Cardiac septum (tissue), 1 donor: ENCODE measurements around the gene IRF4. TPM values are rescaled to one million over a fixed set of nuclear protein-coding genes. Genes with fewer than 3 reads are reported as not detected.

Experiments used
- DNase-seq: peaks from one replicate; pipeline ENCODE4 v3.0.0-alpha.2; 2020; ENCODE audit warnings: low spot score
- intact Hi-C: fragments of 100-400 bp; cut with DNase I; formaldehyde crosslinking; loops from one replicate; pipeline ENCODE4 v1.14.0; 2022
- total RNA-seq: library from RNA; stranded (reverse); fragmentation: NEBNext Ultra II Directional; extraction: Animal tissue kit (Norgen Biotek cat#: 25700); gene quantifications from one replicate; pipeline ENCODE4 v1.2.1, GENCODE V29; 2021
- donor health status: DM: no; HTN: no; CAD: no.

Gene IRF4
- total RNA-seq, 1 donor from 2014 or later, result 0.89 TPM

DNA sequence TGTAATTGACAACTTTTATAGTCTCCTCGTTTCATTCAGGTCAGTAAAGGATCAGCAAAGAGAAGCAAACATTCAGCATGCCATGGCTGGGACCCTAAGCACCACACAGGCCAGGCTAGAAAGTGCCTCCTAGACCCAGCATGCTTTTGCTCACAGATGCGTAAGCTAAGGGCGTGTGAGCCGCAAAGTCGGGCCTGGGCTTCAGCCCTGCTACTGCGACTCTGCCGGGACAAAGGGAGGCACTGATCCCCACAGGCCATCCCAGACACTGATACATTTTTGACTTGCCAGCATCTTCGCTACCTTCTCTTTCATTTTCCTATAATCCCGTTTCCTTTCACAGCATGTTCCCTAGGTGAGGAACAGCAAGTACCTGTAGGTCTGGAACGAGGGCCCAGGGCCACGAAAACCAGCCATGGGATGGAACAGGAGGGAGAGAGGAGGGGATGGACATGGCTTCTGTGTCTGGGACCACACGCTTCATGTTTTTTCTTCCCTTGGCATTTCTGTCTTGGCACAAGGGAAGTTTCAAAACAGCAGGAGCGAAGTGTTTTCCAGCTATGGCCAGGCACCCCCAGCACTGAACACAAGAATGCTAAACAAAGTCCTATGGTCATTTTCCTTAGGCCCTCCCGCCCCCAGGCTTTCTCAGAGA is 42.6 kb downstream of the IRF4 start:
- DNase-seq, result no peak
- intact Hi-C loops, result no loop called here

DNA sequence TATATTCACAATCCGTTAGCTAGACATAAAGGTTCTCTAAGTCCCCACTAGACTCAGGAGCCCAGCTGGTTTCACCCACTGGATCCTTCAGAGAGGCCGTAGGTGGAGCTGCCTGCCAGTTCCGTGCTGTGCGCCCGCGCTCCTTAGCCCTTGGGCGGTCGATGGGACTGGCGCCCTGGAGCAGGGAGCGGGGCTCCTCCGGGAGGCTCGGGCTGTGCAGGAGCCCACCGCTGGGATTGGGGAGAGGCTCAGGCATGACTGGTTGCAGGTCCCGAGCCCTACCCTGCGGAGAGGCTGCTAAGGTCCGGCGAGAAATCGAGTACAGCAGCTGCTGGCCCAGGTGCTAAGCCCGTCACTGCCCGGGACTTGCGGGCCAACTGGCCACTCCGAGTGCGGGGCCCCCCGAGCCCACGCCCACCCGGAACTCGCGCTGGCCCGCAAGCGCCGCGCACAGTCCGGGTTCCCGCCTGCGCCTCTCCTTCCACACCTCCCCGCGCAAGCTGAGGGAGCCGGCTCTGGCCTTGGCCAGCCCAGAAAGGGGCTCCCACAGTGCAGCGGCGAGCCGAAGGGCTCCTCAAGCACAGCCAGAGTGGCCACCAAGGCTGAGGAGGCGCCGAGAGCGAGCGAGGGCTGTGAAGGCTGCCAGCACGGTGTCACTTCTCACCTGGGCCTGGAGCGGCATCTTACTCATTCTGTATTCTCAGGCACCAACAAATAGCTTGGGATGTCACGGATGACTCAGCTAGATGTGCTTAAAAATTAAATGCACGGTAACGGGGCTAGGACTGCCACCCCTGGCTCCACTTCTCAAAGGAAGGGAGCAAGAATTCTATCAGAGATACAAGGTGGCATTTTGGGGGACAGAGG is 44.1 kb downstream of the IRF4 start:
- DNase-seq, result no peak
- intact Hi-C loops, result no loop called here

DNA sequence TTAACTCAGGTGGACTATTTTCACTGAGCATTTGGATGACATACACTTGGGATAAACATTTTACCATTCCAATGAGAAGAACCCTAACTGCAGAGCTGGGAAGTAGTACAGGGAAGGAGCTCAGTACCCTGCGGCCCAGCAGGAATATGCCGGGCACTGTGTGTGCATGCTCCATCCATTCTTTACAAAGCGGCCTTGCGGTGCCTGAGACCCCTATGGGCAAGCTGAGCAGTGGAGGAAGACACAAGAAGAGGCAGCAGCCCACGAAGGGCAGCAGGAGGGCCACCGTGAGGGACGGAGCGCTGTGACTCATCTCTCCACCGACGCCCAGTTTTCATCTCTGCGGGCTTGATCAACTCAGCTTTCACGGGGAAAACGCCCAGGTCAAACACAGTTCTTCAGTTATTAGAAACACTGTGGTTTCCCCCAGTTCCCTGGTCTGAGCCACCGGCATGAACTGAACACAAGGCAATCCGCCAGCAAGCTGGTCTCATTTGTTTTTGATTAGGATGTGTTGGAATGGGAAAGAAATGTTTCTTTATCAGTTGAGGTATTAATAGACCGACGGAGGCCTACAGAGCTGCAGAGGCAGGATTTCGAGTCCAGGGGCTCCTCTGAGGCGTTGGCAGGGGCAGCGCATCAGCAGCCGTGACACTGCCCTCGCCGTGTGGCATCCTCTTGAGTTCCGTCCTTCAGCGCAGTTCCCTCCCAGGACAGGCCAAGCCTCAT is 44.9 kb downstream of the IRF4 start:
- DNase-seq, result no peak
- intact Hi-C loops, result no loop called here

DNA sequence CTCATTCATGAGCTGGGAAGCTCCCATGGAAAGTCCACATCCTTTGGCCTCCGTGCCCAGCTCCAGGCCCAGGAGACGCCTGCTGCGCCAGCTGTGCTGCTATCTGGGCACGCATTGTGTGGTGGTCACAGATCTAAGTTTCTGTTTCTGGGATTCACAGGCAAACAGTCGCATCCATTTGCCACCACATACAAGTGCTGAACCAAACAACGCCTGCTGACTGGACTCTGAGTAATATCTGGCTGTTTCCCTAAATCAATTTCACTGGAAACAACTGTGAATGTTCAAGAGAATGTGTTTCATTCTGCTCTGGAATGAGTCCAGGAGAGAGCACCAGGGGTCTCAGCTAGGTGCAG is 45.5 kb downstream of the IRF4 start:
- no peak for DNase-seq
- intact Hi-C loops, result no loop called here

DNA sequence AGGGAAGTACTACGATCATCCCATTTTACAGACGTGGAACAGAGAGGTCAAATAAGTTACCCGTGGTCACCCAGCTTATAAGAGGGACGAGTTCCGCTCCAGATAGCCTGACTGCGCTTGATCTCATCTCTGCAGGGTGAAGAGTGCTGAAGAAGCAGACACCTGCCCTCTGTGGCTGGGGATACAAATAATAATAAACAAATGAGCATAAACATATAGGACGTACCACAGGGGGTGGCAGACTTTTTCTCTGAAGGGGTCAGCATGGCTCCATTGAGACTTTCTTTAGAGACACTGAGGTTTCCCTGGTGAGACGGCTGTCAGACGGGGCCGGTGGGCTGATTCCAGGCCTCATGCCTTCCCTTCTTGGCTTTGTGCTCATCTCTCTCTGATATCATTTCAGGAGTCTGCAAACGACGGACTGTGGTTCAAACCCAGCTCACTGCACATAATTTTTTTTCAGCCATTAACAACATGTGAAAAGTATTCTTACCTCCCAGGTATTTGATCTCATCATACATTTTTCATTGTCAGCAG is 47.1 kb downstream of the IRF4 start:
- intact Hi-C loops, result no loop called here
- DNase-seq, result no peak

DNA sequence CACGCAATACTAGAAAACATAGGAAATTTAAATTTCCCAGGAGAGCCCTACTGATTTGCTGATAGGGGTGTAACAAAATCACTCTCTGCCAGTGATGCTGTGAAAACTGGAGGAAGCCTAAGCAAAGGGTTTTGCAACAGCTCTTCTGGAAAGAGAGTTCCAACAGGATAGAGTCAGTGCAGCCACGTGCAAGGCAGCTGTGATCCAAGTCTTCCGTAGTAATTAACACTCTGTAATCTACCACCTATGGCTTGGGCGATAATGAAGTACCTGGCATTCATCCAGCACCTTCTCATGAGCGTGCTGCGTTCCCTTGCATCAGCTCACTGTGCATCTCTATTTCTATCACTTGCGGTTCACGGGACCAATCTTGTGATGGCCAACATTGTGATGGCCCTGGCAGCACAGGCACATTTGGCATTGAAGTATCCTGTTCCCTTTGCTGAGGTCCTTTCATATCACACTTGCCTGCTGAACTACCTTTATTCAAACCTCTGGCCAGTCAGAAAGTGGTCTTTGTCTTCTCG is 48.2 kb downstream of the IRF4 start:
- no peak for DNase-seq
- intact Hi-C loops, result no loop called here

GRCh38 chr6:441126-441920 is 49.8 kb downstream of the IRF4 start:
- intact Hi-C loops, result no loop called here

GRCh38 chr6:443621-444159 is 52.1 kb downstream of the IRF4 start:
- DNase-seq, result no peak
- intact Hi-C loops, result no loop called here

More at GRCh38 chr6:441126-441920, 49.8 kb downstream of the IRF4 start:
- DNase-seq, result no peak

GRCh38 chr6:444653-445275 is 53.2 kb downstream of the IRF4 start:
- intact Hi-C loops, result no loop called here

DNA sequence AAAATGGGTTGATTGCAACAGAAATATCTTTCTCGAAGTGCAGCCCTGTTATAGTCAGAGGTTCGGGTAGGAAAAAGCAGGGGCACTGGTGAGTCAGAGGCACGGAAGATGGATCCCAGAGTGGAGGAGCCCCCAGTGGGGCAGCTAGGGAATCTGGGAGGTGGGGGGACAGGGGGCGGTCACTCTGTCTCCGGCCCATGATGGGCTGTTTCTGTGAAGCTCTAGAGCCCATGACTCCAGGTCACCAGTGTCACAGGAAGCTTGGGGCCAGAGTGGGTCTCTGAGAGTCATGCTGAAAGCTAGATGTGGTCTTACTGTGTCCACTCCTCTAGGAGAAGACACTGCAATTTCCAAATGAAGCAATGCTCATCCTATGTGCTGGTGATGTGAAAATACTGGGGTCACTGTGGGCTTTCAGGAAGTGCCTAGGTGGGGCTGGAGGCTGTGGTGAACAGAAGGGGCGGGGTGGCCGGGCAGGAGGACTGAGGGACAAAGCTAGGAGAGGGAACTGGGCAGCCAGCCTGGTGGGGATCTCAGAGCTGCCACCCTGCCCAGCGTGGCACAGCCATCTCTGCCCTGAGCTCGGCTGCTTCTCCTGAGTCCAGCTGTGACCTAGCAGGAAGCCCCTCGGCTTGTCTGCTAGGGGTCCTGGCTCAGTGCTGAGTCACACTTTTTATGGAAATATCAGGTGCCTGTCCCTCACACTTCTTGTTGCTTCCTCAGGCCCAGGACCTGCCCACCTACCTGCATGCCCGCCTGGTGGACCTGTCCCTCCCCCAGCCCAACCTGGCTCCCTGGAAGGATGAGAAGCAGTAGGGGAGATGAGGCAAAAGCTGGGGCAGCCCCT is 54.2 kb downstream of the IRF4 start:
- peak; percentile 74 for DNase-seq
- intact Hi-C loops, result no loop called here

More at GRCh38 chr6:444653-445275, 53.2 kb downstream of the IRF4 start:
- no peak for DNase-seq

DNA sequence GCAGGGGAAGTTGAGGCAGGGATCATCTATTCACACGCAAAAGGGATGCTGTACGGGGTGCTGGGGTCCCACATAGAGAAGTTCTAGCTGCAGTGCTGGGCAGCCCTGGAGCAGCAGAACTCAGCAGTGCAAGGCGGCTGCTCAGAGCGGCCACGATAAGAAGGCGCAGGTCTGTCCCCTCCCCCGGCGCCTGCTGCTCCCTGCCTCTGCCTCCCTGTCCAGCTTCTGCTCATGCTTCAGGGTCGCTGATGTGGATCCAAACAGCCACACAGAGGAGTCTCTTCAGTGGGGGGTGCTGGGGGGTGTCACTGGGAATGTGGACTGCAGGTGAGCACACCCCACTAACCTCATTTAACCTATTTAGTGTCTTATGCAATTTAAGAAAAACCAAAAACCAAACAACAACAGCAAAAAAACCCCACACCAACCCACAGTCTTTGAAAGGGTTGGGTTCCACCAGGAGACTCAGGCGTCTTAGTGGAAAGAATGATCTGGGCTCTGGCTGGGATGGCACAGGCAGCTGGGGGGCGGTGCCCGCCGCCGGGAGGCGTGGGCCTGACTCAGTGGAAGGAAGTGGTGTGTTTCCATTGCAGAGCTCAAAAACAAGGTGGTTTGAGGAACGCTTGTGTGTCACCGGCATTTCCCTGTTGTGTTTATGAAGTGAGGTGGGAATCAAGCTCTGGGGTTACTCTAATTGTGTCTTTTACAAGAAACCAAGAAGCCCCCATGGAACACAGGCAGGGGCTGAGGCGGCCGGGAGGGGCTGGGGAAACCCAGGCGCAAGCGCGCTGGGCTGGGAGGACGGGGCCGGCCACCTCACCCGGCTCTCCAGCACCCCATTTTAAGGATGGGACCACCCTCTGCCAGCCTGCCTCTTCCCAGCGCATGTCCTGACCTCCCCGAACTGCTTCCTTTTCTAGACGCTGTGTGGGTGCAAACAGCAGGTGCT is 55.1 kb downstream of the IRF4 start:
- intact Hi-C loops, result no loop called here
- peak; percentile 62 for DNase-seq

DNA sequence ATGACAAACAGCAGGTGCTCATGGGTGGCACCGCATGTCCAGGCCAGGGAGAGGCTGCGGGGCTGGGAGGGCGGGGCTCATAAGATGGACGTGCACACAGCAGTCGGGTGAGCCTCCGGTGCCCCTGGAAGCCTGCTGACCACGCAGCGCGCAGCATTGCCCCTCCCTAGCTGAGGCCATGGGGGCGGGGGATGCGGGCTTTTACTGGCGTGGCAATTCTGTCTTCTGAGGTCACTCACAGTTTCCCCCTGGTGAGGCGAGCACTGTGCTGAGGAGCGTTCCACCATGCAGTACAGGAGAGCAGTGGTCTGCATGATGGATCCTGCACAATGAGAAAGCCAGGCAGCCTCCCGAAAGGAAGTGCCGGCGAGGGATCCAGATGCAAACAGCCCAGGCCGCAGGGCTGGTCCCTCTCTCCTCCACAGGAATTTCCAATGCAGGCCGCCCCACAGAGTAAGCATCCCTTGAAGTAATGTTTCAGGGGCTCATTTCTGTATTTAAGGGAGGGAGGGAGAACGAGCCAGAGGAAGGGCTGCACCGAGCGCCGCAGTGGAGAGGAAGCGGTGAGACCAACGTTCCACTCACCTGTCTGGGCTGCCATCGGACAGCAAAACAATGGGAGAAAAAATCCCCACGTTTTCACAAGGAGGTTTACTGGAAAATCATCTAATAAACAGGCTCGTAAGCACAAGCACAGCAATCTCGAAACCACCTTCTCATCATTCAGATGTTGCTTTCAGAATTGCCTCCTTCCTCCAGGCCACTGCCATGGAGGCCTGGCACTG is 56.0 kb downstream of the IRF4 start:
- intact Hi-C loops, result no loop called here
- peak; percentile 41 for DNase-seq

DNA sequence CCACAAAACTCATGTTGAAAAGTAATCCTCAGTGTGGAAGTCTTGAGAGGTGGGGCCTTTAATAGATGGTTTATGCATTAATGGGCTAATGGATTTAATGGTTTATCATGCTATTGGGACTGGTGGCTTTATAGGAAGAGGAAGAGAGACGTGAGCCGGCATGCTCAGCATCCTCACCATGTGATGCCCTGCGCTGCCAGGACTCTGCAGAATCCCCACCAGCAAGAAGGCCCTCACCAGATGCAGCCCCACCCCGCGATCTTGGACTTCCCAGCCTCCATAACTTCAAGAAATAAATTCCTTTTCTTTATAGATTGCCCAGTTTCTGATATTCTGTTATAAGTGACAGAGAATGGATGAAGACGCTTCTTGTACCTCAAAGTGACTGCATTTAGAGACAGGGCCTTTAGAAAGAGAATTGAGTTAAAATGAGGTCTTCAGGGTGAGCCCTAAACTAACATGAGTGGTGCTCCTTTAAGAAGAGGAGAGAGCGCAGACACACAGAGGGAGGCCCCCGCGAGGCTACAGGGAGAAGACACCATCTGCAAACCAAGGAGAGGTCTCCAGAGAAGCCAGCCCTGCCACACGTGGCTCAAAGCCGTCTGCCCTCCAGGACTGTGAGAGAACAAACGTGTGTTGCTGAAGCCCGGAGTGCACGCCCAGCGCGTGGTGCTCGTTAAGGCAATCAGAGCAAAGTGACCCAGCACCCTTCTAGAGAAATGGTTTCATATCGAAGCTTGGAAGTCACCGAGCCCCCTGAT is 56.9 kb downstream of the IRF4 start:
- DNase-seq, result peak; percentile 69
- intact Hi-C loops, result no loop called here

GRCh38 chr6:449057-449430 is 57.5 kb downstream of the IRF4 start:
- intact Hi-C loops, result no loop called here
- peak; percentile 67 for DNase-seq
